GM21423 (cell line): ENCODE results near the gene MYO18B.

ENCODE experiments used
- ATAC-seq: cut with Tn5 transposase; IDR thresholded peaks from one replicate; pipeline ENCODE4 v1.9.1; 2021; ENCODE audit warnings: mild to moderate bottlenecking, moderate library complexity; ENCODE audit not compliant: unreplicated experiment

Gene MYO18B

GRCh38 chr22:25818541-25818940, 76.6 kb downstream of the MYO18B start:
- no peak for ATAC-seq

GRCh38 chr22:25822344-25822743, 80.4 kb downstream of the MYO18B start:
- ATAC-seq: no peak

GRCh38 chr22:25823276-25823675, 81.3 kb downstream of the MYO18B start:
- ATAC-seq: no peak

- ATAC-seq: no peak
Observed at GRCh38 chr22:25824828-25825423, 82.9 kb downstream of the MYO18B start.

- no peak for ATAC-seq
Observed at GRCh38 chr22:25827415-25827814, 85.4 kb downstream of the MYO18B start.

GRCh38 chr22:25828422-25828821, 86.4 kb downstream of the MYO18B start:
- ATAC-seq: no peak

- ATAC-seq: no peak
Observed at GRCh38 chr22:25829237-25829636, 87.2 kb downstream of the MYO18B start.

GRCh38 chr22:25829808-25830777, 88.1 kb downstream of the MYO18B start:
- no peak for ATAC-seq

- ATAC-seq: no peak
Observed at GRCh38 chr22:25833091-25833490, 91.1 kb downstream of the MYO18B start.

- no peak for ATAC-seq
Observed at GRCh38 chr22:25833676-25834075, 91.7 kb downstream of the MYO18B start.

- no peak for ATAC-seq
Observed at GRCh38 chr22:25834490-25834889, 92.5 kb downstream of the MYO18B start.

GRCh38 chr22:25835348-25835747, 93.4 kb downstream of the MYO18B start:
- ATAC-seq: no peak

GRCh38 chr22:25837288-25837900, 95.4 kb downstream of the MYO18B start:
- ATAC-seq: no peak

- no peak for ATAC-seq
Observed at GRCh38 chr22:25838960-25839741, 97.2 kb downstream of the MYO18B start.

- ATAC-seq: no peak
Observed at GRCh38 chr22:25839755-25840154, 97.8 kb downstream of the MYO18B start.

- no peak for ATAC-seq
Observed at GRCh38 chr22:25840167-25840566, 98.2 kb downstream of the MYO18B start.

GRCh38 chr22:25840891-25841290, 98.9 kb downstream of the MYO18B start:
- no peak for ATAC-seq

GRCh38 chr22:25841775-25842174, 99.8 kb downstream of the MYO18B start:
- ATAC-seq: no peak

GRCh38 chr22:25843660-25844405, 101.8 kb downstream of the MYO18B start:
- ATAC-seq: no peak

- ATAC-seq: no peak
Observed at GRCh38 chr22:25844601-25845000, 102.6 kb downstream of the MYO18B start.
